ENCODE measurements around the gene RAB6A. TPM values are rescaled to one million over a fixed set of nuclear protein-coding genes. Genes with fewer than 3 reads are reported as not detected.

RAB6A gene
- total RNA-seq, 1 experiment from 2014 or later = 101 TPM

- no peak for DNase-seq (ENCODE audit: low spot score)
- in situ Hi-C loops (cut with HindIII; ENCODE audit: low sequenced_read_pairs) = no loop called here
Measured at GRCh38 chr11:73663604-73664495, 97.0 kb downstream of the RAB6A start.

GRCh38 chr11:73662445-73663157 is 98.3 kb downstream of the RAB6A start:
- in situ Hi-C loops (cut with HindIII; ENCODE audit: low sequenced_read_pairs) = no loop called here
- no peak for DNase-seq (ENCODE audit: low spot score)

- in situ Hi-C loops (cut with HindIII; ENCODE audit: low sequenced_read_pairs) = no loop called here
- DNase-seq (ENCODE audit: low spot score) = peak; percentile 91
Measured at GRCh38 chr11:73661035-73661628, 99.7 kb downstream of the RAB6A start.

GRCh38 chr11:73660497-73661034 is 100.3 kb downstream of the RAB6A start:
- in situ Hi-C loops (cut with HindIII; ENCODE audit: low sequenced_read_pairs) = no loop called here

GRCh38 chr11:73659961-73660360 is 100.9 kb downstream of the RAB6A start:
- DNase-seq (ENCODE audit: low spot score) = no peak
- in situ Hi-C loops (cut with HindIII; ENCODE audit: low sequenced_read_pairs) = no loop called here

More at GRCh38 chr11:73660497-73661034, 100.3 kb downstream of the RAB6A start:
- no peak for DNase-seq (ENCODE audit: low spot score)

GRCh38 chr11:73656985-73657384 is 103.9 kb downstream of the RAB6A start:
- no peak for DNase-seq (ENCODE audit: low spot score)
- in situ Hi-C loops (cut with HindIII; ENCODE audit: low sequenced_read_pairs) = no loop called here

- in situ Hi-C loops (cut with HindIII; ENCODE audit: low sequenced_read_pairs) = no loop called here
- DNase-seq (ENCODE audit: low spot score) = no peak
Measured at GRCh38 chr11:73655686-73656085, 105.2 kb downstream of the RAB6A start.

GRCh38 chr11:73654482-73655021 is 106.3 kb downstream of the RAB6A start:
- in situ Hi-C loops (cut with HindIII; ENCODE audit: low sequenced_read_pairs) = no loop called here
- no peak for DNase-seq (ENCODE audit: low spot score)

GRCh38 chr11:73653996-73654395 is 106.9 kb downstream of the RAB6A start:
- in situ Hi-C loops (cut with HindIII; ENCODE audit: low sequenced_read_pairs) = no loop called here
- no peak for DNase-seq (ENCODE audit: low spot score)

- in situ Hi-C loops (cut with HindIII; ENCODE audit: low sequenced_read_pairs) = no loop called here
- no peak for DNase-seq (ENCODE audit: low spot score)
Measured at GRCh38 chr11:73652856-73653559, 107.9 kb downstream of the RAB6A start.

- in situ Hi-C loops (cut with HindIII; ENCODE audit: low sequenced_read_pairs) = no loop called here
- peak; percentile 30 for DNase-seq (ENCODE audit: low spot score)
Measured at GRCh38 chr11:73652046-73652730, 108.7 kb downstream of the RAB6A start.

GRCh38 chr11:73651661-73652045 is 109.2 kb downstream of the RAB6A start:
- DNase-seq (ENCODE audit: low spot score) = no peak
- in situ Hi-C loops (cut with HindIII; ENCODE audit: low sequenced_read_pairs) = no loop called here

- in situ Hi-C loops (cut with HindIII; ENCODE audit: low sequenced_read_pairs) = no loop called here
- no peak for DNase-seq (ENCODE audit: low spot score)
Measured at GRCh38 chr11:73651252-73651651, 109.6 kb downstream of the RAB6A start.

- no peak for DNase-seq (ENCODE audit: low spot score)
- in situ Hi-C loops (cut with HindIII; ENCODE audit: low sequenced_read_pairs) = no loop called here
Measured at GRCh38 chr11:73650400-73650799, 110.5 kb downstream of the RAB6A start.

- in situ Hi-C loops (cut with HindIII; ENCODE audit: low sequenced_read_pairs) = no loop called here
- DNase-seq (ENCODE audit: low spot score) = no peak
Measured at GRCh38 chr11:73649206-73649605, 111.7 kb downstream of the RAB6A start.

- no peak for DNase-seq (ENCODE audit: low spot score)
- in situ Hi-C loops (cut with HindIII; ENCODE audit: low sequenced_read_pairs) = no loop called here
Measured at GRCh38 chr11:73648571-73649046, 112.3 kb downstream of the RAB6A start.

- no peak for DNase-seq (ENCODE audit: low spot score)
- in situ Hi-C loops (cut with HindIII; ENCODE audit: low sequenced_read_pairs) = no loop called here
Measured at GRCh38 chr11:73648121-73648520, 112.8 kb downstream of the RAB6A start.

- peak; percentile 89 for DNase-seq (ENCODE audit: low spot score)
- in situ Hi-C loops (cut with HindIII; ENCODE audit: low sequenced_read_pairs) = no loop called here
Measured at GRCh38 chr11:73647459-73648100, 113.3 kb downstream of the RAB6A start.

Data from G401 (cell line).